Stimulated activated CD8-positive, alpha-beta memory T cell treated with anti-CD3 and anti-CD28 coated beads, Interleukin-7, amount 100 ng/mL, for 24 hours (primary cell): ENCODE data around the gene APRT.
"Not testable (repeated sequence)": the region's sequence is repeated elsewhere in the genome, so short reads cannot be mapped to it uniquely, and the experiment has no call there.

Experiments used
- DNase-seq: peaks from one replicate; pipeline ENCODE4 v3.0.0-alpha.2; 2020; ENCODE audit warnings: low read depth

Gene APRT

DNA sequence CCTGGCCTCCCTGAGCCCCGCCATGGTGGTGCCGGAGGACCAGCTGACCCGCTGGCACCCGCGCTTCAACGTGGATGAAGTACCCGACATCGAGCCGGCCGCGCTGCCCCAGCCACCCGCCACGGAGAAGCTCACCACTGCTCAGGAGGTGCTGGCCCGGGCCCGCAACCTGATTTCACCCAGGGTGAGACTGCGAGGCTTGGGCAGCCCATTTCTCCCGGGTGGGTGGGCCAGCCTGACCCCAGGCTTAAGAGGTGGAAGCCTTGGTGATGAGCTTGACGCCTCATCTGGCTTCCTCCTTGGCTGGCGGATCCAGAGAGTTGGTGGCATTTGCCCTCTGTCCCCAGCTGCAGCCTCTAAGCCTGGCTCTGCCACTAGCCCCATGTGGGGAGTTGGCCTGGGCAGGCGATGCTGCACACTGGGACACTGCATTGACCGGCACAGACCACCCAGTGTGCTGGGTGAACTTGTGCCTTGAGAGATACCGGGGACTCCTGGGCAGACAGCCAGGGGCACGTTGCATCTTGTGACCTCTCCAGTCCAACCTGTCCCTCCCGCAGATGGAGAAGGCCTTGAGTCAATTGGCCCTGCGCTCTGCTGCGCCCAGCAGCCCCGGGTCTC, 5.1 kb downstream of the APRT start:
- no peak for DNase-seq

DNA sequence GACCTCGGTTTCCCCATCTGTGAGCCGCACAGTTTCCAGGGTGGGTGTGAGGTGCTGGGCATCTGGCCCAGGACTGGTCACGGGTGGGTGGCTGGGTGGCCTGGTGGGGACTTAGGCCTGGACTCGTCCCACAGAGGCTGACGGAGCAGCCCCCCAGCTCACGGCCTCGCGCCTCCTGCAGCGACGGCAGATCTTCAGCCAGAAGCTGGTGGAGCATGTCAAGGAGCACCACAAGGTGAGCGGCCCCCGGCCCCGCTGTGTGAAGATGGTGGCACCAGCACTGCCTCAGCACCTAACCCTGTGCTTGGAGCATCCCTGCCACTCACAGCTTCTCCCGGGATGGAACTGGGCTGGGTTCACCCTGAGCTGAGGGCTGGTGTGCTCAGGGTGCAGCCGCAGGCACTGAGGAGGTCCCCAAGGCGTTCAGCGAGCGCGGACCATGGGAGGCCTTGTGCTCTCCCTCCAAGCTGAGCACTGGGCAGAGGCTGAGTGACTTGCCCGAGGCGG, 5.8 kb downstream of the APRT start:
- no peak for DNase-seq

DNA sequence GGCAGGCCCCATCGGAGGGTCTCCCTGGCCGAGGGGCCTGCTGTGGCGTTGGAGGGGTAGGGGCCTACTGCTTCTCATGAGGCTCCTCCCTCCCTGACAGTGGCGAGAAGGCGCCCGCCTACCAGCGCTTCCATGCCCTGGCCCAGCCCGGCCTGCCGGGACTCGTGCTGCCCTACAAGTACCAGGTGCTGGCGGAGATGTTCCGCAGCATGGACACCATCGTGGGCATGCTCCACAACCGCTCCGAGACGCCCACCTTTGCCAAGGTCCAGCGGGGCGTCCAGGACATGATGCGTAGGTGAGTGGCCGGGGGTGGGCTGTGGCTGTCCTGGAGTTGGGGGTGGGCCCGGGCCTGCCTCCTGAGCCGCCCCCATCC, 6.4 kb downstream of the APRT start:
- DNase-seq: no peak

DNA sequence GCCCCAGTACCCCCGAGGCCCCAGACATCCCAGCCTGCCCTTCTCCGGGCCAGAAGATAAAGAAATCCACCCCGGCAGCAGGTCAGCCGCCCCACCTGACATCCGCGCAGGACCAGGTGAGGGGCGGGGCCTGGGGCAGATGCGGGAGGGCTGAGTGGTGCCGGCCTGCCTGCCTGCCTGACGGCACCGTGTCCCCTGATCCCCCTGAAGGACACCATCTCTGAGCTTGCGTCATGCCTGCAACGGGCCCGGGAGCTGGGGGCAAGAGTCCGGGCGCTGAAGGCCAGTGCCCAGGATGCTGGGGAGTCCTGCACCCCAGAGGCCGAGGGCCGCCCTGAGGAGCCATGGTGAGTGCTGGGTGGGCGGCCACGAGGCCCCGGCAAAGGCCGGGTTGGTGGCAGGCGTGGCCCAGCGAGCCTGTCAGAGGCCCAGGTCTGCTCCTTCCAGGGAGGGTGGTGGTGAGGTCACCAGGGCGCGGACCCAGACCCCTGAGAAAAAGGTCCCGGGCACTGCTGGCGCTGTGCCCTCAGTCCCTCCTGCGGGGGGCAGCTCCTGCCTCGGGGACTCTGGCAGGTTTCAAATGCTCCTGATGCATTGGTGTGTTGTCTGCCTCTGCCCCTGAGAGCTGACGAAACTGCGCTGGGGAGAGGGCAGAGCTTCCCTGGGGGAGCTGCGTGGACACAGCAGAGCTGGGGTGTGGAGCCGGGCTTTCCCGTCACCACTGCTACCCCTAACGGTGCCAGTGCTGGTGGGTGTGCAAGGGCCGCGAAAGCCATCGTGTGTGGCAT, 7.0 kb downstream of the APRT start:
- no peak for DNase-seq

DNA sequence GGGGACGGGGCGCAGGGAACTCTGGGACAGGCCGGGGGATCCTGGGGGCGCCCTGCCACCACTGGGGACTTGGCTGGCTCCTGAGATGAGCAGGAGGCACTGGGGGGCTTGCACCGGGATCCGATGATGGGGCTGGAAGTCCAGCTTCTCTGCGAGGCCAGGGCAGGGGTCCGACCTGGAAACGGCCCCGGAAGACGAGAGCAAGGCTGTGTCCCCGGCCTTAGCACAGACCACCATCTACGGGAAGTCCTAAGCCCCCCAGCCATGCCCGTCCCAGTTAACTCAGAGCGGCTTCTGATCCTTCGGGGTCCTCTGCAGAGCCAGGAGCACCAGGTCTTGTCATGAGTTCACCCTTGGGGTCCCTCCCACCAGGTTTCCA, 7.6 kb downstream of the APRT start:
- no peak for DNase-seq

DNA sequence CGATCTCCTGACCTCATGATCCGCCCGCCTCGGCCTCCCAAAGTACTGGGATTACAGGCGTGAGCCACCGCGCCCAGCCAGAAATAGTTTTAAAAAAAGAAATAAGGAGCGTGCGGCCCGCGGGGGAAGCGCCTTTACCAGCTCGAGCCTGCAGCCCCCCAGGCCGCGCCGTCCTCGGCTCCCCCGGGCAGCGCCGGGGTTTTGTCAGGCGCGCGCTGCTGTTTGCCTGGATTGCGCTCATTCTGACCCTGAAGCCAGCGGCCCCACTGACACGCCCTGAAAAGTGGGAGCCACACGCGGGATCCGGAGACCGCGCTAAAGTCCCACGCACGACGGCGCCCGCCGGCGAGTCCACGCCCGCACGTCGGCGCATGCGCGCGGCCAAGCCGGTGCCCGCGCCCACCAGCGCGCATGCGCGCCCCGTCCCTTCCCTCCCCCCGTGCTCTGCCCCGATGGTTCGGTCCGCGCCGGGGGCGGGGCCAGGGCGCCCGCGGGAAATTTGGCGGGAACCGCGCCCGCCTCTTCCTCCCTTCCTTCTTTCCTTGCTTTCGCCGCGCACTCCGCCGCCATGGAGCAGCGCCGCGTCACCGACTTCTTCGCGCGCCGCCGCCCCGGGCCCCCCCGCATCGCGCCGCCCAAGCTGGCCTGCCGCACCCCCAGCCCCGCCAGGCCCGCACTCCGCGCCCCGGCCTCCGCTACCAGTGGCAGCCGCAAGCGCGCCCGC, 8.3 kb downstream of the APRT start, which contains the start of gene CDT1:
CDT1 (plus strand) TSS at position 526 of the 724 bp plus-strand sequence; CDS start at position 569, 43 bp downstream.
- peak; percentile 63 for DNase-seq

DNA sequence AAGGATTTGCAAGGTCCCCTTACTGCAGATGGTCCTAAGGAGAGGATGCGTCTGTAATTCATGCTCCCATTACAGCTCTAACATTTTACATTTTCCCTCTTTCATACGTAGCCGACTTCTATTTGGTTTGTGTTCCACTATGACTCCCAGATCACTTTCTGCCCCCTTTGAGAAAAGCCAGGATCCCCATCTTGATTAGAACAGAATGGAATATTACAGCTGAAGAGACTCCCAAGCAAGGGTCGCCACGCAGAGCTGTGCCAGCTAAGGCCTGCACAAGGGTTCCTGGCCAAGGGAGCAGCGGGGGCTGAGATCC, 11.5 kb downstream of the APRT start:
- no peak for DNase-seq

- no peak for DNase-seq
These were observed 12.0 kb downstream of the APRT start for GRCh38 chr16:88799569-88800276.

GRCh38 chr16:88798772-88799455, 12.8 kb downstream of the APRT start:
- DNase-seq: no peak

- DNase-seq: no peak
These were observed 13.7 kb downstream of the APRT start for GRCh38 chr16:88798073-88798472.

DNA sequence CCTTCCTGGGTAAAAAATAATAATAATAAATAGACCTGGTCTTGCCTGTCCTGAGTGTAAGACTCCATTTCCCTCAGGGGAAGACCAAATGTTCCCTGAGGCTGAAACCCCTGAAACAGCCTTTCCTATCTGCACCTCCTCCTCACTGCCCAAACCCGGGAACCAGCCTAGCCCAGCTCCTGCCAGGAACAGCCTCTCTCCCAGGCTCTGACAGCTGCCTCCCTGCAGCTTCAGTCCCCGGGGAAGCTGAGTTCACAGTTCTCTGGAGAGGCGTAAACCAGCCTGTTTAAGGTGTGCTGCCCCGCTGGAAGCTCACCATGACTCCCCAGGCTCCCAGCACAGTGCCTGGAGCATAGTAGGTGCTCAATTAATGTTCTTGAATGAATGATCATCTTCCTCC, 15.4 kb downstream of the APRT start:
- DNase-seq: no peak

GRCh38 chr16:88793251-88793954, 18.3 kb downstream of the APRT start:
- no peak for DNase-seq

GRCh38 chr16:88792668-88793250, 19.0 kb downstream of the APRT start:
- no peak for DNase-seq

- no peak for DNase-seq
These were observed 19.6 kb downstream of the APRT start for GRCh38 chr16:88792078-88792550.

GRCh38 chr16:88790312-88791211, 21.2 kb downstream of the APRT start:
- DNase-seq: no peak

DNA sequence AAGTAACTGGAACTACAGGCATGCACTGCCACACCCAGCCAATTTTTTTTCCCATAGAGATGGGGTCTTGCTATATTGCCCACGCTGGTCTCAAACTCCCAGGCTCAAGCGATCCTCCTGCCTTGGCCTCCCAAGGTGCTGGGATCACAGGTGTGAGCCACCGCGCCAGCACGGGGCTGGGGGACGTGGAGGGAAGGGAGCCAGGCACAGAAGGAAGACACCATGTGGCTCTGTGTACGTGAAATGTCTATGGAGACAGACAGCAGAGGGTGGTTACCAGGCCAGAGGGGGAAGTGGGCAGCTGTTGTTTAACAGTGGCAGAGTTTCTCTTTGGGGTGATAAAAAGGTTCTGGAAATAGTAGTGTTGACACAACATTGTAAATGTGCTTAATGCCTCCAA, 22.1 kb downstream of the APRT start:
- no peak for DNase-seq

- DNase-seq: not testable (repeated sequence)
These were observed 23.0 kb downstream of the APRT start for GRCh38 chr16:88788749-88789148.

DNA sequence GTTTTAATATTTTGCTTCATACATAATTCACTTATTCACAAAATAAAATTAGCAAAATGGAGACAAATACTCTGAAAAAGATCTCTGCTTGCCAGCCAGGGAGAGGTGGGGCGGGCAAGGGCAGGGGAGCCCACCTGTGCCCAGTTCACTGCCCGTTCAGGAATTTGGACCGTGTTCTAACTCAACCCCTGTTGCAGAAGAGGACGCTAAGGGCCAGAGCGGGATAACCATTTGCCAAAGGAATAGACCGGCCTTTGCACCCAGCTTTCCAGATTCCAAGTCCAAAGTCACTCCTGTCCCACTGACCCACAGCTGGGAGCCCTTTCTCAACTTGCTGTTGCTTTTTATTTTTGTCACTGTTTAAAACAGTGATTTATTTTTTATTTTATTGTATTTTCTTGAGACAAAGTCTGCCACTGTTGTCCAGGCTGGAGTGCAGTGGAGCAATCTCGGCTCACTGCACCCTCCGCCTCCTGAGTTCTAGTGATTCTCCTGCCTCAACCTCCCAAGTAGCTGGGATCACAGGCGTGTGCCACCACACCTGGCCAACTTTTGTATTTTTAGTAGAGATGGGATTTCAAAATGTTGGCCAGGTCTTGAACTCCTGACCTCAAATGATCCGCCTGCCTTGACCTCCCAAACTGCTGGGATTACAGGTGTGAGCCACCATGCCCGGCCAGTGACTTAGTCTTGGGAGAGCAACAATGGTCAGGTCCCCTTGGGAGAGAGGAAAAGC, 24.0 kb downstream of the APRT start:
- no peak for DNase-seq
